HUDEP-2 (cell line): ENCODE data around the gene MPPED1.
A peak's percentile ranks its signal among the peaks of the same experiment; 100 is the strongest.

Experiments used
- DNase-seq, 76 experiments: peaks; one replicate each; lab custom pipeline; 2025; ENCODE audit not compliant: unreplicated experiment in 76 of 76; lab: John Stamatoyannopoulos, UW

MPPED1 gene, protein sequence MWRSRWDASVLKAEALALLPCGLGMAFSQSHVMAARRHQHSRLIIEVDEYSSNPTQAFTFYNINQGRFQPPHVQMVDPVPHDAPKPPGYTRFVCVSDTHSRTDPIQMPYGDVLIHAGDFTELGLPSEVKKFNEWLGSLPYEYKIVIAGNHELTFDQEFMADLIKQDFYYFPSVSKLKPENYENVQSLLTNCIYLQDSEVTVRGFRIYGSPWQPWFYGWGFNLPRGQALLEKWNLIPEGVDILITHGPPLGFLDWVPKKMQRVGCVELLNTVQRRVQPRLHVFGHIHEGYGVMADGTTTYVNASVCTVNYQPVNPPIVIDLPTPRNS

DNA sequence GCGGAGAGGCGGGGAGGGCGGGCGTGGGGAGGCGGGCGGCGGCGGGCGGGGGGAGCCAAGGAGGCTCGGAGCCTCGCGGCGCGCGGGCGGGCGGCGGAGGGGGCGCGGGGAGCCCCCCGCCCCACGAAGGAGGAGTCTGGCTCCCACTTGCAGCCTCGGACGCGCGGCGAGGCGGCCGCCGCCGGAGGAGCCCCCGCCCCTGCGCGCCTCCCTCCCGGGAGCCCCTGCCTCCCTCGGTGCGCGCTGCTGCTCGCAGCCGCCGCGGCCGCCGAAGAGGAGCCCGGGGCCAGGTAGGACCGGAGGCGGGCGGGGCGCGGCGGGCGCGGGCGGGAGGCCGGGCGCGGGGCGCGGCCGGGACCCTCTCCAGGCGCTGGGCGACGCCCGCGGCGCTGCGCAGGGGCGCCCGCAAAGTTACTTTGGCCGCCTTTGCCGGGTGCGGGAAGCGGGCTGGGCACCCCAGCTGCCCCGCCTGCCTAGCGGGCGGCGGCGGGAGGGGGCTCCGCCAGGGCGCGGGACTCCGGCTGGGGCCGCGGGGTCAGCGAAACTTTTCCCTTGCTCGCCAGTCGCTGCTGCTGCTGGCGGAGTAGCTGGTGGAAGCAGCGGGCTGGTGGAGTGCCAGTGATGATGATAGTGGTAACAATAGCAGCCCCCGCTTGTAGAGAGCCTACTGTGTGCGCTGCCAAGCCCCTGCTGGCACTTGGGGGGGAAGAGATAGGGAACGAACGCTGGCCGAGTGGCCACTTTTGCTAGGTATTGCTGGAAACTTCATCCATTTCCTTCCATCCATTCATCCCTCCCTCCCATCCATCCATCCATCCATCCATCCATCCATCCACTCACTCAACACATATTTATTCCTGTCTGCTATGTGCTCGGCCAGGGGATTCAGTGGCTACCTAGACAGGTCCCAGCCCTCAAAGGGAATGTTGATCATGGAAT, at the start of gene MPPED1:
TSS of gene MPPED1 (plus strand) at position 146 of the 939 bp plus-strand sequence. CDS start 12,972 bp downstream, outside the sequence.
- no peak for DNase-seq

DNA sequence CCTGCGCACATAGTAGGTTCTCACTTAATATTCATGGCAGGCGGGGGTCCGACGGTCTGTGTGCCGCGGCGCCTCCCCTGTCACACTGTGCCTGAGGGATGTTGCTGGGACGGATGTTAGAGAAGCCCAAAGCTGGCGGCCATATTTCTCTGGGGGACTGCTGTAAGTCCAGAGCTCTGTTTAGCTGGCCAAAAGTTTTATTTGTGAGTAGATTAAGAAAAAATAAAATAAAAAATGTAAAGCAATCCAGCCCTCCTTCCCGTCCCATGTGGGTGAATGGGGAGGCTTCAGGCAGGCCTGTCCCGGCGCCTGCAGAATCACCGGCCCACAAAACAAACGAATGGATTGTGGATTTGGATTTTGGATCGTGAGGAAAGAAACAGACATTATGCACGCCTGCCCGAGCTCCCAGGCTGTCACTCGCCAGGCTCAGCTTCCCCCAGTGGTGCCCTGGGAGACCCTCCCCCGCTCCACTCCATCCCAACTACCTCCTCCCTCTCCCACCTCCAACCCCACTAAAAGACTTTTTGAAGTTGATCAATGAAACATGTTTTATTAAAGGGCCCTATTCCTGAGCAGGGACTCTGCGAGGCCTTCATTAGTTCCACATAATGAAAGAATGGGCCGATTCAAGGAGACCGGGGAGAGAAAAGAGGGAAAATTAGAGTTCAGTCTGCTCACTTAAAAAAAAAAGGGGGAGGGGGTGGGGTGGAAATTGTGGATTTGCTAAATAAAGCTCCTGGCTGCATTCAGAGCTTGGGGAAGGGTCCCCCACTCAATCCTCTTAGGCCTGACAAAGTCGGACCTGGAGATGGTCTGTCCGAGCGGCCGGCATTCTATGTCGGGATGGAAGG, 48.3 kb upstream of the MPPED1 start:
- no peak for DNase-seq

DNA sequence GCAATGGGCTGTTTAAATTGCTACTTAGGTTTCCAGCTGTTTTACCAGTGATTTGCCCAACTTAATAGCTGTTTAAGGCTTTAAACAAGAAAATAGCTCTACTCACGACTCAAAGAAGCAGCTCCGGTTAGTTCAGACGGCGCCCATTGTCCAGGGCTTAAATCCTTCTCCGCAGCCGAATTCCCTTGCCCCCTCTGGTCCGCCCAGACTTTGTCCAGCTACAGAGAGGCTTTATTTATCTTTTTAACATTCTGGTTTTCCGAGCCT, 47.7 kb upstream of the MPPED1 start:
- no peak for DNase-seq

DNA sequence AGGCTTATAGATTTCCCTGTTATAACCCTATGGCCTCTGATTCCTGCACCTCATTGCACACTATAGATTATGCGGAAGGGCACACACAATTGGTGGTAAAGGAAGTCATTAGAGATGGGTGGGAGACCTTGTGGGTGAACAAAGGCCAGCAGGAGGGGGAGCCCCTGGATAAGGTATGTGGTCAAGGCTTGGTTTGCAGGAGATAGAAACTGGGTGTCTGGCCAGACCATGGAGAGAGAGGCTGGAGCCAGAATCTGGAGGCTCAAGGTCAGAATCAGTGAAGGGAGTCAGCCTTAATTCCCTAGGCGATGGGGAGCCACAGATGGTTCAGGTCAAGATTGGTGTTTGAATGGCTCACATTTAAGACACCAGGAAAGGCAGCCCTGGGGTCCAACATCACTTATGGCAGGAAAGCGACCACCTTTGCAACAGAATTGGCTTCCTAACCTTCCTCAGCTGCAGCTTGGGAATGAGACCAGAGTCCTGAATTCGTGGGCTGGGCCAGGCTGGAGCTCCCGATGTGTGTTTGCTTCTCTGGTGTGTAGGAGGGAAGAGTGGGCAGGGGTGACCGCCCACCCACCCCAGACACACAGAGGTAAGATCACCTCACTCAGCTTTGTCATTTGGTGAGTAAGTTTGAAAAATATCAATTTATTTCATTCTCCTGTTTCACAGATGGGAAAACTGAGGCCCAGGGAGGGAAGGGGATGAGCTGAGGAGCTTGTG, 45.9 kb upstream of the MPPED1 start:
- no peak for DNase-seq

DNA sequence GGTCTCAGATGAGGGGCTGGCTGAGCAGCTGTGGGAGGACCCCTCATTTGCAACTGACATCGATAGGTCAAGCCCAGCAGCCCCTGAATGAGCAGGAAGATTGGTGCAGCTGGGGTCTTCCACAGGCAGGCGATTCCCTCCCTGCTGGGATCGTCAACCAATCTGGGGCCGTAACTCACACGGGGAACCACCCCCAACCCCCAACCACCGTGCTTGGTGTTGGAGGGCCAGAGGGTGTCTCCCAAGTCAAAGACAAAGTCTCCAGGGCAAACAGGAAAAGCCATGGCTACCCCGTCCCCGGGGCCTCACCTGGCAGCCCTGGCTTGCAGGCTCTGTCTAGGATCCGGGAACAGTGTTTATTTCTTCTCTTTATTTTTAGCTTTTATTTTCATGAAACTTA, 41.8 kb upstream of the MPPED1 start:
- no peak for DNase-seq

DNA sequence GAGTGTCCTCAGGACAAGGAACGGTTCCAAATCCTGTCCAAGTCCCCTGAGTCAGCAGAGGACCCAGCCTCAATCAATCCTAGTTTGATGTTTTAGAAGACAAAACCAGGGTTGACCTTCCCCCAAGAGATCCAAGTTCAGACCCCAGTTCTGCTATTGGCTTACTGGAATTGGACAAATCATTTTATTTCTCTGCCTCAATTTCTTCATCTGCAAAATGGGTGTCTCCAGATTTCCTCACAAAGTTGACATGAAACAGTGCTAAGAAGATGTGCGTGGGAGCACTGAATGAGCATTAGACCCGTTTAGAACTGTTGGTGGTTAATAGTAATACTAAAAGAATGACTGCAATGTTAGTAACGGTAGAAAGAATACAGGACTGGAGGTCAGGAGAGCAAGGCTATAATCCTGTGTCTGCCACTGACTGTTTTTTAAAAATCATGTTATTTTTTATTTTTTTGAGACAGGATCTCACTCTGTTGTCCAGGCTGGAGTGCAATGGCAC, 35.8 kb upstream of the MPPED1 start:
- no peak for DNase-seq

DNA sequence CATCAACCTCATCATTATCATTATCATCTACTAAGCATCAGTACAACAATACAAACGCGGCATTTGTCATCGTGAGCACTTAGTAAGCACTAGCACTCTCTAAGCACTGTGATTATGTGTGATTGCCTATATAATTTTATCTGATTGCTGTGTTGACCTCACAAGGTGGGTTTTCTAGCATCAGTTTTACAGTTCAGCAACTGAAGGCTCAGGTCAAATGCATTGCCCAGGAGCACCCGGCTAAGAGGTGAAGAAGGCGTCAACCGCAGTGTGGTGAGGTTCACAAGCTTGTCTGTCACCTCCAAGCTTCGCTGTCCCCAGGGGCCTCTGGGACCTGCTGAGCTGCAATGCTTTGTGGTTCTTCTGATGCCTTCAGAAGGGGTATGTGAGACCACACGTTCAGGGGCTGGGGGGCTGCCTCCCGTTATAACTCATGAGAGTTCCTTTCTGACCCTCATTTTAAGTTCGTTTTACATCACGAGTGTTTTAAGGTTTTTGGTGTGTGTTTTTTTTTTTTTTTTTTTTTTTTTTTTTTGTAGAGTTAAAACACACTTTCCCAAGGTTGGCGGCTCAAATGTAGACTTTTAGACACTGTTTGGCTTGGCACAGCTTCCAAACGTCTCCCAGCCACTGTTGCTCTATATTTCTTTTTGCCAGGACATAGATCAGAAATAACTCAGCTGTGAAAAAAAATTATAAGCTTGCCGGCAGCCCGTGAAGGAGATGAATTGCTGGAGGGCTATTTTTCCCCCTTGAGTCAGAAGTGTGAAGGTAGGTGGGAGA, 34.9 kb upstream of the MPPED1 start:
- no peak for DNase-seq

DNA sequence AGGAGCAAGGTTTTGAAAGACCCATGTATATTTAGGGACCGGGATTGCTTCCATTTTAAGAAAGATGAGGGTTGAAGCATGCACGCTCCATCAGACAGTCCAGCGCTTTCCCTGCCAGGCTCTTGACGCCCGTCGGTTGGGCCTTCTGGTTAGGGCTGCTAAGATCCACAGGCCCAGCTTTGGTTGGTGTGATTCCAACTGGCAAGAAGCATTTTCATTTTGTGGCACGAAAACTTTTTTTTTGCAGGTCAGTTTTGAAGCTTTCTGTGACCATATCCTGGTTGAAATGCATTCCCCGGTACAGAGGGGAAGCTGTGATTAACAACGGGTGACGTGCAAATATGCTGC, 34.3 kb upstream of the MPPED1 start:
- DNase-seq = no peak

DNA sequence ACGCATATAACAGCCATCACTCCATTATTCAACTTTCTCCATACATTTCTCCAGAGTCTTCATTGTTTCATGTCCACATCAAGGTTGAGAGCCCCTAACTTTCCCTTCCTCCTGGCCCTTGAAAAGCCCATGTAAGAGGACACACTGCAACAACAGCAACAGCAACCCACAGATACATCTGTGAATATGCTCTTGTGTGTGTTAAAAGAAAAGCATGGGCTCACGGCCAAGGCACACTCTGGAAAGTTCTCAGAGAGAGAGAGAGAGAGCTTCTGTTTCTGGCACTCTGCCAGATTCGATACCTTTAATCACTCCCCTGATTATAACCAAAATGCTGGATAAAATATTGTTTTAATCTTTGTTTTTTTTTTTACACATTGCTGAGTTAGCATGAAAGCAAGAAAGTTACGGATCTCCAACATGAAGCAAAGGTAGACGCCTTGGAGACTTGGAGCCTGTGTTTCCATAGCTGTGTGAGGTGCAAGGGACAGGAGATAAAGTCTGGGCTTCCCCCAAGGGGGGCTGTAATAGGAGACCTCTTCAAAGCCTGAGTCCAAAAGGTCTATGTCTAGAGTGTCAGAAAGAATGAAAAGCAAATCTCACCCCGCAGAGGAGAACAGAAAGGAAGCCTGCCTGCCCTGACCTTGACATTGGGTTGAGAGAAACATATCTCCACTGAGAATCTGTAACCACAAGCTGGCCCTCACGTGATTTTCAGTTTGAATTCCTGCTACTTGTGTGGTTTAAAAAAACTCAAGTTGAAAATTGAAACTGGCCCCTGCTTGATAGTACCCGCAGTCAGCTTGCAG, 33.7 kb upstream of the MPPED1 start:
- DNase-seq = peak in 20 of 76 experiments; percentile 2 to 56 (median 20)

DNA sequence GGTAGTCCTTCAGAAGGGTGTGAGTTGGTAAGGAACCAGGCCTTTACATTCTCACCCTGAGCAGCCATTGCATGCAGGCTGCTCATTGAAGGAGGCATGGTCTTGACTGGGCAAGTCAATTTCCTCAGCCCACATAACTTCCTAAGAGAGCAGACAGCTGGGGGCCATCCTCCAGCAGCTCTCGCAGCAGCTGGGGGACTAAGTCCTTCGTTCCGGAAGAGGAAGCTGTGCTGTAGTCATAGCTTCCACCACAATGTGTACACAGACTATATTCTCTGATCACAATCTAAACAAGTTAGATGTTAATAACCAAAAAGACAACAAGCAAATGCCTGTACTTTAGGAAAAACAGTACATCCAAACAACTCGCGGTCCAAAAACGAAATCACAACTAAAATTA, 30.1 kb upstream of the MPPED1 start:
- DNase-seq = no peak

DNA sequence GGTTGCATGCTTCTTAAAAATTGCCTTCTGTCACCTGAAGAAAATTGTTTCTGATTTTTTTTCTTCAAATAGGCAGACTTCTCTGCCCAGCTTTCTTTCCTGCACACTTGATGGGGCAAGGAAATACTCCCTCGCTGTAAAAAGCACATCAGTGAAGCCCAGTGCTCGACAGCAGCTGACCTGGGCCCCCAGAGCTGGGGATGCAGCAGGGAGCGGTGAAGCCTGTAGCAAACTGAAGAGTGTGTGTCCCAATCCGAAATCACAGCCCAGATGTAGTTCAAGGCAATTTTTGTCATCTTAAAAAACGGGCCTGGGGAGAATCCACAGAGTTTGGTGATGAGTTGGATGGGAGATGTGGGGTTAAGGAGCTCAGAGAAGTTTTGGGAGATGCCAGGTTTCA, 27.0 kb upstream of the MPPED1 start:
- DNase-seq = no peak

DNA sequence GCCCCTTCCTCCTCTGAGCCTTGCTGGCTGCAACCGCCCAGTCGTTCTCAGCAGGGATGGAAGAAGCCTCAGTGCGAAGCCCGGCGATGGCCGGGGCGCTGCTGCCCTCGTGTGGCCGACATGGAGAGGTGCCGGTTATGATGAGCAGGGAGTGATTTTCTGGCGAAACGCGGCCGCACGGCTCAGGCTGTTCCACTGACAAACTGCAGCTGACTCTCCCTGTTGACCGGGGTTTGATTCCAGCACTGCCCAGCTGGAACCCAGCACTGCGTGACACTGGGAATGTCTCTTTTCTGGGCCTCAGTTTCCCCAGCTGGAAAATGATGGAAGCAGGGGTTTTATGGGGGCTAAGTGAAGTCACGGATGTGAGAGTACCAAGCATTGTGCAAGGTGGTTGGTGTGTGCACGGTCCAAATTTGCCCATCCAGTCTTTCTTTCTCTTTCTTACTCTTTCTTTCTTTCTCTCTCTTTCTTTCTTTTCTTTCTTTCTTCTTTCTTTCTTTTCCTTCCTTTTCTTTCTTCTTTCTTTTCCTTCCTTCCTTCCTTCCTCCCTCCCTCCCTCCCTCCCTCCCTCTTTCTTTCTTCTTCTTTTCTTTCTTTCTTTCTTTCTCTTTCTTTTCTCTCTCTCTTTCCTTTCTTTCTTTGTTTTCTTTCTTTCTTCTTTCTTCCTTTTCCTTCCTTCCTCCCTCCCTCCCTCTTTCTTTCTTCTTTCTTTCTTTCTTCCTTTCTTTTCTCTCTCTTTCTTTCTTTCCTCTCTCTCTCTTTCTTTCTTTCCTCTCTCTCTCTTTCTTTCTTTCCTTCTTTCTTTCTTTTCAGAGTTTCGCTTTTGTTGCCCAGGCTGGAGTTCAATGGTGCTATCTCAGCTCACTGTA, 25.8 kb upstream of the MPPED1 start:
- peak in 62 of 76 experiments; percentile 2 to 81 (median 46) for DNase-seq

DNA sequence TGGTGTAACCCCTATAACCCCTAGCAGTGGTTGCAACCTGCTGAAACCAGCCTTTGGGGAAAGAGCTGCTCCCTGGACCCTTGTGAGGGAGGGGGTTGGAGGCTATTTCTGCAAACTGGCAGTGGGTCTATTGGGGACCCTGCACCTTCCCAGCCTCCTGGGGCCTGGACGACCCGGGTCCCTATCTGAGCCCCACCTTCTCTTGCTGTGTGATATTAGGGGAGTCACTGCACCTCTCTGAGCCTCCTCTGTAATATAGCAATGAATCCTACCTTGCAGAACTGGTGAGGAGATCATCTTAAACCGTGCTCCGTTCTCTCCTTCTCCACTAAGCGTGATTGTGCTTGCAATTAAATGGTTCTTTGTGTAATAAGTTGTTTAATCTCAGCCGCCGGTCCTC, 24.0 kb upstream of the MPPED1 start:
- no peak for DNase-seq

DNA sequence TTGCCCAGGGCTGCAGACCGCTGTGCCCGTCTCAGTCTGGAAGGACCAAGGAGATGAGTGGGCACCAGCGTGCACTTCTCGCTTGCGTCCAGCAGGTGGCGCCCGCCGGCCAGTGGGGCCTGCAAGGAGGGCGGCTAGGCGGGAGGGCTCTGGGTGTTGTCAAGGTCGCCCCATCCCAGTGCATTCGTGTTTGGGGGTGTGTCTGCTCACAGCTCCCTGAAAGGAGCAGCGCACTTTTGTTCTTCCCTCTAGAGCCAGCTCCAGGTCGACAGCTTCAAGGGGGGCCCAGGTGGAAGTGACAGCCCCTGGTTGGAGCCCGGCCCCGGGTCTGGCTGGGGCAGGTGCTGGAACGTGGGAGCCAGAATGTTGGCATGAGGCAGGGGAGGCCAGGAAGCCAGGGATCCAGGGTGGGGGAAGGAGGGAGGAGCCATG, 23.4 kb upstream of the MPPED1 start:
- peak in 61 of 76 experiments; percentile 2 to 74 (median 48) for DNase-seq

DNA sequence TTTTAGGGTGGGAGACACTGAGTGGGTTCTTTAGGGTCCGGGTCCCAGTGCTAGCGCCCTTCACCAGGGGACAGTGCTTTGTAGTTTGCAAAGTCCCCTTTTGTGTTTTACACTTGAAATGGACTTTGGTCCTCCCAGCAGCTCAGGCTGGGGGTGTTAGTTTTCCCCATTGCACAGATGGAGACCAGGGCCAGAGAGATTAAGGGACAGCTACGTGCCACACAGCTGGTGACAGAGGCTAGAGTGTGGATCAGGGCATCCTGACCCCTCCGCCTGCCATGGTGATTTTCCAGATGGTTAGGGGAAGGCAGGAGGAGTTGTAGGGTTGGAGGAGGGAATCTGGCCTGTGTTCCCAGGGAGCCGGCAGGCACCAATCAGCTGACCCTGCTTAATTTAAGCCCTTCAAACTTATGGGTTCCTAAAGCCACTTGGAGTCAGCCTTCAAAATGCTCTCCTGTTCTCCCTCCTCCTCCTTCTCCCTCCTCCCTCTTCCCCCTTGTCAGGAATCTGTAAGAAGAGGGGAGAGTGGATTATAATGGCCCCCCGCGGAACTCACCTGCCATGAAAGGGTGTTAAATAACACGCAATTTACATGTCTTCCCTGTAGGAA, 22.5 kb upstream of the MPPED1 start:
- DNase-seq = no peak

DNA sequence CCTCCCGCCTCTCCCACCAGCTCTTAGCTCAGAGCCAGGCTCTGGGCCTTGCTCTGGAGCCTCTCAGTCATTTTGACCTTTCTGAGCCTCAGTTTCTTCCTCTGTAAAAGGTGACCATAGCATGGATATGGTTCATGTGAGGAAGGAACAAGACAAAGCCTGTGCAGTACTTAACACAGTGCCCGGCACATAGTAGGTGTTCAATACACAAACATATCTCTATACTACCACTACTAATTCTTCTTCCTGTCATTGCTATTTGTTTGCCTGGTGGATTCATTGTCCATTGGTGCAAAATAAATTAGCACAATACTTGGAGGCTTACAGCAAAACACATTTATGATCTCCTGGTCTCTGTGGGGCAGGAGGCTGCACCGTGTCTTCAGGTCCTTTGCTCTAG, 21.6 kb upstream of the MPPED1 start:
- no peak for DNase-seq

DNA sequence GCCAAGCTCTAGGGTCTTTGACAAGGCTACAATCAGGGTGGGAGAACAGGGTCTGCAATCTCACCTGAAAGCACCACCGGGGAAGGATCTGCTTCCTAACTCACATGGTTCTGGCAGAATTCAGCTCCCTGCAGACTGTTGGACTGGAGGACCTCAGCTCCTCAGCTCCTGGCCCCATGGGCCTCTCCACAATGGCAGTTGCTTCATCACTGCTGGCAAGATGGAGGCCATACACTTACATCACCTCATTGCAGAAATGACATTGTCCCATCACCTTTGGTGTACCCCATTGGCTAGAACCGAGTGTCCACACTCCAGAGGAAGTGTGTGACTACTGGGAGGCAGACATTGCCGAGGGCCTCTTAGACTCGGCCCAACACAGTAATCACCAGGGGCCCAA, 20.9 kb upstream of the MPPED1 start:
- no peak for DNase-seq
